HTR-8/SVneo (cell line): ENCODE measurements around the gene OTOA.
A peak's percentile ranks its signal among the peaks of the same experiment; 100 is the strongest.
"Not testable (repeated sequence)": the region's sequence is repeated elsewhere in the genome, so short reads cannot be mapped to it uniquely, and the experiment has no call there.

Experiments used
- DNase-seq: peaks from one replicate; pipeline ENCODE4 v3.0.0; 2011; ENCODE audit warnings: low spot score, mixed read lengths; ENCODE audit not compliant: insufficient read length
- FAIRE-seq: peaks from 2 replicates; lab custom pipeline; 2011; peaks lifted over from hg19 to GRCh38; lab: Jason Lieb, UNC

Gene OTOA

DNA sequence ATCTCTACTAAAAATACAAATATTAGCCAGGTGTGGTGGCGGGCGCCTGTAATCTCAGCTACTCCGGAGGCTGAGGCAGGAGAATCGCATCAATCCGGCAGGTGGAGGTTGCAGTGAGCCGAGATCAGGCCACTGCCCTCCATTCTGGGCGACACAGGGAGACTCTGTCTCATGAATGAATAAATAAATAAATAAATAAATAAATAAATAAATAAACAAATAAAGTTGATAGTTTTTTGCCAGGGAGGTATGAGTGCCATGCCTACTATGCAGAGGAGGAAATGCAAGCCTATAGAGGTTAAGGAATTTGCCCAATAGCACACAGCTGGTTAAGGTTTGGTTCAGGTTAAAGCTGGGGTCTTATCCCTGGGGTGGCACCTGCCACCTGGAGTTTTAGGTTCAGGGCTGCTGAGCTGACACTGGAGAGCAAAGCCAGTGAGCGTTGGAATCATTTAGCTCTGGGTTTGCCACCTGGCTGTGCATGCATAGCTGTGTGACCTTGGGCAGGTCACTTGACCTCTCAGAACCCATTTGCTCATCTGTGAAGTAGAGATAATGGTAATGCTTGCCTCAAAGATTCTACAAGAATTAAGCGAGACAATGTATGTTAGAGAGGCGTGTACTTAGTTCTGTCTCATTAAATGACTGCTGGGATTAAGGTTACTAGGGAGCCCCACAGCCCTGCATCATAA, 1.2 kb downstream of the OTOA start:
- FAIRE-seq (no peak), DNase-seq (no peak)

DNA sequence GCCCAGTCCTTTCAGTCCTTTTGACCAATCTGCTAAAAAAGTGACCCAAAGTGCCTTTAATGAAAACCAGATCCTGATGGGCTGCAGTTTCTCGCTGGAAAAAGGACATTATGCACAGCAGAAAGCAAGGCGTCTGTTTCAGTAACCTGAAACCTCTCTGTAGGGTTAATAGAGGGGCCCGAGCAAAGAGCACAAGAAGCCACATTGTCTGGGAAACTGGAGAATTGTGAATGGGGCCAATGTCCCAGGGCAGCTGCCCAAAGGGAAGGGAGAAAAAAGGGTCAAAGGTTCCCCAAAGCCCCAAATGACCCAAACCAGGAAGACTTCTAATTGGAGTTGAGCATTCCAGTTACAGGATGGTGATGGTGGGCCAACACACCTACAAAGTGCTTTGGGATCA, 3.0 kb downstream of the OTOA start:
- DNase-seq (no peak), FAIRE-seq (no peak)

DNA sequence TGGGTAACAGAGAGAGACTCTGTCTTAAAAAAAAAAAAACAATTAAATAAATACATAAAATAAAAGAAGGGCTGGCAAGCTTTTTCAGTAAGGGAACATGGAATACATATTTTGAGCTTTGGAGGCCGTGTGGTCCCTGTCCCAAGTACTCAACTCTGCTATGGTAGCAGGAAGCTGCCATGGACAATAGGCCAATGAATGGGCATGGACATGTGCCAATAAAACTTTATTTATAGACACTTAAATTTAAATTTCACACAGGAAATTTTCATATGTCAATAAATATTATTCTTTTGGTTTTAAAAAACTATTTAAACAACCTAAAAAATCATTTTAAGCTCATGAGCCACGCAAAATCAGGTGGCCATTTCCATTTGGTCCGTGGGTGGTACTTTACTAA, 3.8 kb downstream of the OTOA start:
- FAIRE-seq, result no peak

DNA sequence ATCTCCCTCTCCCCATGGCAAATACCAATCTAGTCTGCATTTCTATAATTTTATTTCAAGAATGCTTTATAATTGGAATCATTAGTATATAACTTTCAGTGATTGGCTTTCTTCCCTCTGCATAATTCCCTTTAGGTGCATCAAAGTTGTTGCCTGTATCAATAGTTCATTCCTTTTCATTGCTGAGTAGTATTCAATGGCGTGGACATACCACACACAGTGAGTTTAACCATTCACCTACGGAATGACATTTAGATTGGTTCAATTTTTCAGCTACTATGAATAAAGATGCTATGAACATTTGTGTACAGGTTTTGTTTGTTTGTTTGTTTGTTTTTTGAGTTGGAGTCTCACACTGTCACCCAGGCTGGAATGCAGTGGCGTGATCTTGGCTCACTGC, 9.7 kb downstream of the OTOA start:
- DNase-seq, result no peak
- no peak for FAIRE-seq

More for the DNA sequence above, 3.8 kb downstream of the OTOA start:
- no peak for DNase-seq

DNA sequence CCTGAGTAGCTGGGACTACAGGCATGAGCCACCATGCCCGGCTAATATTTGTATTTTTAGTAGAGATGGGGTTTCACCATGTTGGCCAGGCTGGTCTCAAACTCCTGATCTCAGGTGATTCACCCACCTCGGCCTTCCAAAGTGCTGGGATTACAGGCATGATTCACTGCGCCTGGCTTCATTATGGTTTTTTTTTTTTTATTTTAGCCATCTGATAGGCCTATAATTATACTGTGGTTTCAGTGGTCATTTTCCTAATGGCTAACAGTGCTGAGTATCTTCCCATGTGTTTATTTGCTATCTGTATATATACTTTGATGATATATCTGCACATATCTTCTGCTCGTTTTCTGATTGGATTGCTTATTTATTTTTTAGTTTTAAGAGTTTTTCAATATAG, 10.7 kb downstream of the OTOA start:
- DNase-seq, FAIRE-seq: not testable (repeated sequence)

DNA sequence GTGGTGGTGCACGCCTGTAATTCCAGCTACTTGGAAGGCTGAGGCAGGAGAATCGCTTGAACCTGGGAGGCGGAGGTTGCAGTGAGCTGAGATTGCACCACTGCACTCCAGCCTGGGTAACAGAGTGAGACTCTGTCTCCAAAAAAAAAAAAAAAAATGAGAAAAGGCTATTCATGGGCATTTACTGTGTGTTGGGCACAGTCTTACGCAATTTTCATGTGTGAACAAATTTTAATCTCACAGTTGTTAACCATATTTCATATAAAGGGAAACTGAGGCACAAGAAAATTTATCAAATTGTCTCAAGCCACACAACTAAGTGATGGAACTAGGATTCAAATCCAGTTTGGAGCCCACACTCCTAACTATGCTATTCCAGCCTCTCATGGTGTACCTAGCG, 16.9 kb downstream of the OTOA start:
- not testable (repeated sequence) for FAIRE-seq, DNase-seq

DNA sequence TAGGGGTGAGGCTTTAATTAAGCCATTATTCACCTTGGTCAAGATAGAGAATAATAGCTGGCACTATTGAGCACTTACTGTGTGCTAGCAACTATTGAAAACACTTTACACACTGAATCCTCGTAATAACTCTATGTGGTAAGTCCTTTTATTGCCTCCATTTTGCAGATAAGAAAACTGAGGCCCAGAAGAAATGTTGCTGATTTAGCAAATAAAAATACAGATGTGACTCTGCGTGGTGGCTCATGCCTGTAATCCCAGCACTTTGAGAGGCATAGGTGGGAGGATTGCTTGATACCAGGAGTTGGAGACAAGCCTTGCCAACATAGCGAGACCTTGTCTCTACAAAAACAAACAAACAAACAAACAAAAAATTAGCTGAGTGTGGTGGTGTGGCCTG, 19.4 kb downstream of the OTOA start:
- FAIRE-seq, result no peak
- DNase-seq, result no peak

DNA sequence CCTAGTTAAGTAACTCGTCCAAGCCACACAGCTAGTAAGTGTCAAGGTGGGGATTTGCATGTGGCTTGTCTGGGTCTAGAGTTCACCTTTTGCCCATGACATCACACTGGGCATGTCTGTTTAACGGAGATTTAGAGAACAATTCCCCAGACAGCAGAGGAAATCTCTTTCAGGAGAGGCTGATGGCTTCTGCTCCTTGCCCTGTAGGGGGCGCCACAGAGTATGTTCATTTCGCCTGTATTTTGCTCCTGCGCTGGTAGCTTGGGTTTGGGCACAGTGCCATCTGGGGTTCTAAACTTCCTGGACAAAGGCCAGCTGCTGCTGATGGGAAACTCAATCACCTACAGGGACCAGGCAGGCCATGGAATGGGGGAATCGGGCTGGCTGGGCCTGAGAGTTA, 20.4 kb downstream of the OTOA start:
- DNase-seq (no peak), FAIRE-seq (no peak)

DNA sequence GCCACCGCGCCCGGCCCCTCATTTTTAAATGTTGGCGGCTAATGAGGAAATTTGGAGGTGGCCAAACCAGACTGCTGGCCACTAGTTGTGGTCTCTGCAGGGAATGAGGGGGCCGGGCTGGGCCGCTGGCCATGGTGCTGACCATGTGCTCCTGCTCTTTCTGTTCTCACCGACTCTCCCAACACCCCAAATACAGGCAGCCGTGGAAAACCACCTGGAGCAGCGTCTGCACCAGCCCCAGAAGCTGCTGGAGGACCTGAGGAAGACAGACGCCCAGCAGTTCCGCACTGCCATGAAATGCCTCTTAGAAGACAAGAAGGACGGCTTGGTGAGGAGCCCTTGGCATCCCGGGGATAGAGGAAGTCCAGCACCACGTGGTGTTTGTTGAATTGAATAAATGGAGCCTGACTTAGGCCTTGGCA, 21.3 kb downstream of the OTOA start:
- DNase-seq (peak; percentile 25), FAIRE-seq (no peak)

DNA sequence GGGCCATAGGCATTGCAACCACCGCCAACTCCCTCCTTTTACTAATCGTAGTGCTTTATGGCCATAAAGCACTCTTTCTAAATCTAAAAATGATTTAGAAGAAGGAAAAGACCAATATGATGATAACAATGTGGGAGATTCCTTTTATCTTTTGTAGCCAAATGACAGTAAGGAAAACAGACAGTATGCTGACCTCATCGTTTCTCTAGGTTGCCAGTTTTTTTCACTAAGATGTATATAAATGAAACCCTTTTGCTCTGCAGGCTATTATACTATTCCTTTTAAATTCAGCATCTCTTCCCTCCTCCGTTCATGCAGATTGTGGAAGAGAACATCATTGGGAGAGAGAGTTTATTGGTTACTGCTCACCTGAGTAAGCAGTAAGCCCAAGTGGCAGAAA, 25.3 kb downstream of the OTOA start:
- DNase-seq, result no peak
- FAIRE-seq, result no peak

DNA sequence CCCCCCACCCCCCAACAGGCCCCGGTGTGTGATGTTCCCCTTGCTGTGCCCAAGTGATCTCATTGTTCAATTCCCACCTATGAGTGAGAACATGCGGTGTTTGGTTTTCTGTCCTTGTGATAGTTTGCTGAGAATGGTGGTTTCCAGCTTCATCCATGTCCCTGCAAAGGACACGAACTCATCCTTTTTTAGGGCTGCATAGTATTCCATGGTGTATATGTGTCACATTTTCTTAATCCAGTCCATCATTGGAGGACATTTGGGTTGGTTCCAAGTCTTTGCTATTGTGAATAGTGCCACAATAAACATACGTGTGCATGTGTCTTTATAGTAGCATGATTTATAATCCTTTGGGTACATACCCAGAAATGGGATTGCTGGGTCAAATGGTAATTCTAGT, 27.2 kb downstream of the OTOA start:
- FAIRE-seq, DNase-seq: not testable (repeated sequence)

DNA sequence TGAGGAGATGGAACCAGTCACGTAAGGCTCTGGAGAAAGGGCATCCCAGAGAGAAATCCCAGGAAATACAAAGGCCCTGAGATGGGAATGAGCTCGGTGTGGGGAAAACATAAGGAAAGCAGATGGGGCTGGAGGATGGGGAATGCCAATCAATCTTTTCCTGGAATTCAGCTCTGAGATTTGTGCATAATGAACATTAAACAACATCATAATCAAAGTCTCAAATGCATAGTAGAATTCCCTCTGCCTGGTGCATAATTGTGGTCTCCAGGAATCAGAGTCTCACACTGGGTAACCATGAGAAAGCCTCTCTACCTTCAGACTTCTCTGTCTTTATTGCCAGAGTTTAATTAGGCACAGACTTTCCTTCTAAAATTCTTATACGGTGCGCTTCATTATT, 30.8 kb downstream of the OTOA start:
- FAIRE-seq, result no peak

DNA sequence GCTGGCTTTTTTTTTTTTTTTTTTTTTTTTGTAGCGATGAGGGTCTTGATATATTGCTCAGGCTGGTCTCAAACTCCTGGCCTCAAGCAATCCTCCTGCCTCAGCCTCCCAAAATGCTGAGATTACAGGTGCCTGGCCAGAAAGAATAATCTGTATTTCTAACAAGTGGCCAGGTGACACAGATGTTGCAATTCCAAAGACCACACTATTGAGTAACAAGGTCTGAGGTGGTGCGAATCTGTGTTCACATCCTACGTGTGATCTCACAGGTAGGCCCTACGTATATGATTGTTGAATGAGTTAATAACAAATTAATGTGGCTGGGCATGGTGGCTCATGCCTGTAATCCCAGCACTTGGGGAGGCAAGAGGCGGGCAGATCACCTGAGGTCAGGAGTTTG, 33.3 kb downstream of the OTOA start:
- no peak for DNase-seq
- no peak for FAIRE-seq

More for the DNA sequence above, 30.8 kb downstream of the OTOA start:
- DNase-seq, result no peak

DNA sequence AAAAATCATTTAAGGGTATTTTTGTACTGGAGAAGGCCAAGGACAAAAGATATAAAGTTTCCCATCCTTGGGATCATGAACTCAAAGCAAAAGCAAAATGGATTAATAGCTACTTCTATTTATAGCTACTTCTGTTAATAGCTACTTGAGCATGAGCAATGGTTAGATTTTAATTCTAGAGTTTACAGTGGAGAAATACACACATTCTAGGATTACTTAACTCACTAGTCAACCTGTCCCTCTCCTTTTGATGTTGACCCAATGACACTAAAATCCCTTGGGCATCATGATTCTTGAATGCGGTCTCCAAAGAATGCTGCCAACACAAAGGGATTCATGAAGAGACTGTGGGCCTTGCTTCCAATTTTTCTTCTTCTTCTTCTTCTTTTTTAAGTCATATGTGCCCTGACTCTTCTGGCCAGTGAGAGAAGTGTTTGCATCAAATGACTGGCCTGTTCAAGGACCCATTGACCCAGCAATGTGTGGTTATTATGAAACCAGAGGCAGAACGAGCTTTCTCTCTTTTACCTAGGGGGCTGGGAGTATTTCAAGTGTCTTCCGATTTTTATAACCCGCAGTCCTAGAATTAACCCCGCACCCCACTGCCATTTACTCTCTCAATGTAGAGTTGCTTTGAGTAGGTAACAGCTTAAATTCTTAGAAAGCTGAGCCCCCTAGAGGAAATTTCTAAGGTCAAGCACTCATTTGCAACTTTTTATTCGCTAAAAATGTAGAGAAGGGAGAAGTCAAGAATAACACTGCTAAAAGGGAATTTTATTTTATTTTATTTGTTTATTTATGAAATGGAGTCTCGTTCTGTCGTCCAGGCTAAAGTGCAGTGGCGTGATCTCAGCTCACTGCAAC, 34.6 kb downstream of the OTOA start:
- no peak for FAIRE-seq

DNA sequence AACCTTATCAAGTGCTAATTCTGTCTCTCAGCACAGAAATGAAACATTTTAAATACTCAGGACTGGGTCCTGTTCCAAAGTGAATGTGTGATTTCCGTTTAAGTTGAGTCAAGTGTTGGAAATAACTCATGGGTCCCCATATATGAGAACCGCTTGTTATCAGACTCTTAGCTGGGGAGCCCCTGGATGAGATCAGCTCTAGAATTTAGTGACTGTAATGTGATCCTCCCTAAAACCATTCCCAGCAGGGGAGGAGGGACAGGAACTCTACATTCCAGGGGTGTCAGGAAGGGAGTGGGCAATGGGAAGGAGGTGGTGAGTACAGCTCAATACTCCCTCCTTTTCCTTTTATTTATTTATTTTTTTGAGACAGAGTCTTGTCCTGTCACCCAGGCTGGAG, 37.5 kb downstream of the OTOA start:
- no peak for DNase-seq
- no peak for FAIRE-seq

More for the DNA sequence above, 34.6 kb downstream of the OTOA start:
- no peak for DNase-seq

DNA sequence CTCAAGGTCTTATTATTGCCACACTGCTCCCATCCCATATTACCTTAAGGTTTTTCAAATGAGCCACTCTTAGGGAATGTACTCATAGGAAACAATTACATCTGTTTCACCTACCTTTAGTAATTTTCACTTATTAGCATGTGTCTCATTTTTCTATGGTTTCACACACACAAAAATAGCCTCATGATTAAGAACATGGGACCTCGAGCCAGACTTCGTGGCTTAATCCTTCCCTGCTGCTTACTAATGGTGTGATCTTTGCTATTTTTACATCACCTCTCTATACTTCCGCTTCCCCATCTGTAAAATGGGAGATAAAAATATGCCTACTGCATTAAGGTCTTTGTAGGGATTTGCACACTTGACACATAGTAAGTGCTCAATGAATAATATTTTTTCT, 38.5 kb downstream of the OTOA start:
- FAIRE-seq (no peak), DNase-seq (no peak)

DNA sequence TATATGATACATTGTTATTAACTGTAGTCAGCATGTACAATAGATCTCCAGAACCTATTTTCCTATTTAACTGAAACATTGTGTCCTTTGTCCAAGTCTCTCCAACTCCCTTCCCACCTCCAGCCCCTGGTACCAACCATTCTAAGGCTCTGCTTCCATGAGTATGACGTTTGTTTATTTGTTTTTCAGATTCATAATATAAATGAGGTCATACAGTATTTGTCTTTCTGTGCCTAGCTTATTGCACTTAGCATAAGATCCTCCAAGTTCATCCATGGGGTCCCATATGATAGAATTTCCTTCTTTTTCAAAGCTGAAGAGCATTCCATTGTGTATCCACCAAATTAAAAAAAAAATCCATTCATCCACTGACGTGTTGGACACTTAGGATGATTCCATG, 39.4 kb downstream of the OTOA start:
- no peak for DNase-seq
- no peak for FAIRE-seq

DNA sequence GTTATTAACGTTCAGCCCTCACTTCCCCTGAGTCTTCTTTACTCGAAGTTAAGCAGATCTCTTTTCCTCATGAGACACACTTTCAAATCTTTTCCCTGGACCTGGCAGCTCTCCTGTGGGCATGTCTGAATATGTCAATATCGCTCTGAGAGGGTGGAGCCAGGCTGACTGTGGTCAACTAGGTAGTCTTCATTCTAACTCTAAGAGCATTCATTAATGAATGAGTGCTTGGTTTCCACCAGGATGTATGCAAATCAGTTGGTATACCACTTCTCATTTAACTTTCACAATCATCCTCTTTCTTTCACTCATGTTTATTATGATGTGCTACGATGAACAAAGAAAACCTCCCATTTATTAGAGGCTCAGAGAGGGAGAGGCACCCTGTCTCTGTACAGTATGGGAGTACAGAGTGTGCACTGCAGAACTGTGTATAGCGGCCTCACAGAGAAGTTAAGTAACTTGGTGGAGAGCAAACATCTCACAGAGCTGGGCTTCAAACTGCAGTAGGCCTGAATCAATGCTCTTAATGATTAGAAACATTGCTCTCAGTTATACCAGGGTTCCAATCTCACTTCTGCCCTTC, 39.9 kb downstream of the OTOA start:
- DNase-seq (no peak), FAIRE-seq (no peak)

DNA sequence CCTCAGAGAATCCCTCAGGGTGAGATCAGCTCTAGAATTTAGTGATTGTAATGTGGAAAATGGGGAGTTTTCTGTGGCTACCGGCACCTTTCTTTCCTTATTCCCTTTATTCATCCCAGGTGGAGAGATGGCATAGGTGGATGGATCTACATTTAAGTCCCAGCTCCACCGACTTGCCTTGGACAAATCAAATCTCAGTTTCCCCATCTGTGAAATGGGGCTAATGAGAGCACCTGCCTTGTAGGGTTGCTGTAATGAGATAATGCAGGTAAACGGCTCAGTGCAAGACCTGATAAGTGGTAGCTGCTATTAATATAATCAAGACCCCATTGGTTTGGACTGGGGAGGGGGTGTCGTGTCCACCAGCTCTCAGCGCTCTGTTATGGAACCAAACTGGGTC, 40.5 kb downstream of the OTOA start:
- FAIRE-seq, result no peak

DNA sequence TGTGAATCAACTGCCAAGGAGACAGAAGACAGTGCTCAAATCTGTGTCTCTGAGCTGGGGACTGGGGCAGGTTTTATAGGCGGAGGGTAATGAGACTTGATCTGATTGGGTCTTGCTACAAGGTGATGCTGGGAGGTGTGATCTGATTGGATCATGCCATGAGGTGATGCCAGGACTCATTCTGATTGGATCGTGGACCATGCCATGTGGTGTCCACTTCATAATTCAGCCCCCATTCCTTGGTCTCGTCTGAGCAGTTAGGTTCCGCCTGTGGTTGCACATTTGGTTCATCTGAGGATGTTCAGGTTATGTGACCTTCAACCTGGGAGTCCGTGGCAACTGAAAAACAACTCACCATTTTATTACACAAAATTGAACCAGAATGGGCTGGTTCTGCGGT, 41.0 kb downstream of the OTOA start:
- FAIRE-seq (no peak), DNase-seq (no peak)

More for the DNA sequence above, 40.5 kb downstream of the OTOA start:
- no peak for DNase-seq

DNA sequence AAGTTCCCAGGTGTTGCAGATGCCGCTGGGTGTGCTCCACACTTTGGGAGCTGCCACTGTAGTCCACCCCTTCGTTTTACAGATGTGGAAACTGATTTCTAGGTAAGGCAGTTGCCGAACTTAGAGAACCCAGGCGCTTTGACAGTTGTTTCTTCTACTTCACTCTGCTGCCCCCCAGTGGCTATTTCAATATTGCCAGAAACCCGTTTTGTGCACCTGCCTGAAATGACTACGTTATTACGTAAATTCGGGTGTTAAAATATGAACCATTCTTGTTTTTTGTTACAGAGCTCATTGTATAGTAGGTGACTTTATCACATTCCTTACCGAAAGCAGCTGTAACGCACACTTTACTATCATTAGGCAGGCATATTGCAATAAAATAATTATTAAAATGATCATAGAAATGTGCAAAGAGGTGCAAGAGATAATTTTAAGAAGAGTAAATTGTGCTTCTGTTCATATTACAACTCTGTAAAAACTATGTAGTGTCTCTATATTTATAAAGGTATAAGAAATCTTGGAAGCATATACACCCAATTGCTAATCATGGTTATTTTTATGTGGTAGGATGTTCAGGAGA, 44.9 kb downstream of the OTOA start:
- DNase-seq (peak; percentile 57), FAIRE-seq (no peak)
